HL-60 (cell line): ENCODE results near the gene LINC01488.

ENCODE experiments used
- DNase-seq, 2 experiments: peaks; one replicate each; pipeline ENCODE4 v3.0.0-alpha.2; 2010 to 2020; ENCODE audit warnings: low read depth in 1 of 2, low spot score in 1 of 2
- H3K27ac ChIP-seq: fragments of 250-450 bp; sonication (Bioruptor Pico); replicated peaks from 2 replicates; pipeline ENCODE4 v1.5.1; 2020; ENCODE audit warnings: mild to moderate bottlenecking, moderate library complexity
- H3K27me3 ChIP-seq: fragments of 250-450 bp; sonication (Bioruptor Pico); 2 replicates; pipeline ENCODE4 v1.5.1; 2021; ENCODE audit warnings: mild to moderate bottlenecking, moderate library complexity; ENCODE audit not compliant: insufficient read depth, poor library complexity, severe bottlenecking
- H3K4me3 ChIP-seq: replicated peaks from 2 replicates; pipeline ENCODE4 v1.5.1; 2011; ENCODE audit warnings: mild to moderate bottlenecking, control low read depth, low read length; ENCODE audit not compliant: insufficient read depth
- CTCF ChIP-seq: IDR thresholded peaks from one replicate; pipeline ENCODE4 v1.5.1; 2011; ENCODE audit warnings: low read length, control low read depth, inconsistent platforms; ENCODE audit not compliant: insufficient read depth
- GABPA ChIP-seq: IDR thresholded peaks from 2 replicates; pipeline ENCODE4 v1.6.1; 2012; ENCODE audit warnings: low read depth
- POLR2AphosphoS5 ChIP-seq: IDR thresholded peaks from 2 replicates; pipeline ENCODE4 v1.6.1; 2012; ENCODE audit warnings: low read depth
- SPI1 ChIP-seq: IDR thresholded peaks from 2 replicates; pipeline ENCODE4 v1.6.1; 2012; ENCODE audit warnings: low read depth, mild to moderate bottlenecking, borderline replicate concordance
- TF ChIP-seq, protein P1 (sequence below): IDR thresholded peaks from 2 replicates; pipeline ENCODE4 v1.6.1; 2012; ENCODE audit warnings: low read depth; ENCODE audit not compliant: insufficient replicate concordance

LINC01488 gene

GRCh38 chr11:69512790-69513189, 31.3 kb downstream of the LINC01488 start:
- Histone ChIP-seq H3K27me3 (no peaks in the 10 kb centered on the region), H3K27ac (no peak overlapping the region), H3K4me3 (no peak overlapping the region)
- no peak for DNase-seq
- no peak for TF ChIP-seq CTCF
- TF ChIP-seq POLR2AphosphoS5, result no peak
- TF ChIP-seq, protein P1, sequence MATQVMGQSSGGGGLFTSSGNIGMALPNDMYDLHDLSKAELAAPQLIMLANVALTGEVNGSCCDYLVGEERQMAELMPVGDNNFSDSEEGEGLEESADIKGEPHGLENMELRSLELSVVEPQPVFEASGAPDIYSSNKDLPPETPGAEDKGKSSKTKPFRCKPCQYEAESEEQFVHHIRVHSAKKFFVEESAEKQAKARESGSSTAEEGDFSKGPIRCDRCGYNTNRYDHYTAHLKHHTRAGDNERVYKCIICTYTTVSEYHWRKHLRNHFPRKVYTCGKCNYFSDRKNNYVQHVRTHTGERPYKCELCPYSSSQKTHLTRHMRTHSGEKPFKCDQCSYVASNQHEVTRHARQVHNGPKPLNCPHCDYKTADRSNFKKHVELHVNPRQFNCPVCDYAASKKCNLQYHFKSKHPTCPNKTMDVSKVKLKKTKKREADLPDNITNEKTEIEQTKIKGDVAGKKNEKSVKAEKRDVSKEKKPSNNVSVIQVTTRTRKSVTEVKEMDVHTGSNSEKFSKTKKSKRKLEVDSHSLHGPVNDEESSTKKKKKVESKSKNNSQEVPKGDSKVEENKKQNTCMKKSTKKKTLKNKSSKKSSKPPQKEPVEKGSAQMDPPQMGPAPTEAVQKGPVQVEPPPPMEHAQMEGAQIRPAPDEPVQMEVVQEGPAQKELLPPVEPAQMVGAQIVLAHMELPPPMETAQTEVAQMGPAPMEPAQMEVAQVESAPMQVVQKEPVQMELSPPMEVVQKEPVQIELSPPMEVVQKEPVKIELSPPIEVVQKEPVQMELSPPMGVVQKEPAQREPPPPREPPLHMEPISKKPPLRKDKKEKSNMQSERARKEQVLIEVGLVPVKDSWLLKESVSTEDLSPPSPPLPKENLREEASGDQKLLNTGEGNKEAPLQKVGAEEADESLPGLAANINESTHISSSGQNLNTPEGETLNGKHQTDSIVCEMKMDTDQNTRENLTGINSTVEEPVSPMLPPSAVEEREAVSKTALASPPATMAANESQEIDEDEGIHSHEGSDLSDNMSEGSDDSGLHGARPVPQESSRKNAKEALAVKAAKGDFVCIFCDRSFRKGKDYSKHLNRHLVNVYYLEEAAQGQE, result no peak
- TF ChIP-seq GABPA, result no peak
- no peak for TF ChIP-seq SPI1

DNA sequence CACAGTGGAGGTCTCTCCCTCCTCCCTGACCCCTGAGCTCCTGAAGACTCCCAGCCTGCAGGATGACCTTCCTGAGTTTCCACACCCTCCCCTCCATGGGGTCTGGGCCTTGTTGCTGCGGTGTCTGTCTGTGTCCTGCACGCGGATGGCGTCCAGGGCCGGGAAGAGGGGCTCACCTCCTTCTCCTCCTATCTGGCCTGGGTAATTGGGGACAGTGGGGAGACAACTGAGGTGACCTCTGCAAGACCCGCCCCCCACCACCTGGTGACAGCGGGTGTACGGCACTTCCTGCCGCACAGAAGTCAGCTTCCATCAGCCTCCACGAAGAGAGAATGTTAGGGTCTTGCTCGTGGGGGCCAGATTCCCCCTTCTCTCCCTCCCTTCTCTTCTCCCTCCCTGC, 31.7 kb downstream of the LINC01488 start:
- DNase-seq, result no peak
- no peak for TF ChIP-seq POLR2AphosphoS5
- no peak for TF ChIP-seq CTCF
- no peak for TF ChIP-seq GABPA
- Histone ChIP-seq H3K27me3 (no peaks in the 10 kb centered on the region), H3K4me3 (no peak overlapping the region), H3K27ac (no peak overlapping the region)

- Histone ChIP-seq H3K27me3 (no peaks in the 10 kb centered on the region), H3K4me3 (no peak overlapping the region), H3K27ac (no peak overlapping the region)
- DNase-seq, result no peak
- no peak for TF ChIP-seq GABPA
- no peak for TF ChIP-seq CTCF
- TF ChIP-seq, protein P1, result no peak
- no peak for TF ChIP-seq SPI1
- TF ChIP-seq POLR2AphosphoS5, result no peak
Measured at GRCh38 chr11:69513663-69514224, 32.3 kb downstream of the LINC01488 start.

DNA sequence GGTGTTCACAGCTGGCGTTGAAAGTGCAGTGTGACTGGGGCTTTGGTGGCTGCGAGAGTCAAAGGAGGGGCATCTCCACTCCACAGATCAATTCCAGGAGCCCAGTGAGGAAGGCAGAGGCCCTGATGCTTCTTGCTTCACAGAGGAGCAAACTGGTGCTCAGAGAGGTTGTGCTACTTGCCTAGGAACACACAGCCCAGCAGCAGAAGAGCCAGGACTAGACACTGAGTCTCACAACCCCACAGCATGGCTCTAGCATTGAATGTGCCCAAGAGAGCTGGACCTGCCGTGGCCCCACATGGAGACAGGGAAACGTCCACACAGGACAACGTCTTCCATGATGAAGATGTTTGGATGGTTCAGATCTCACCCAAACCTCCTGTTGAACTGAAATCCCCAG, 33.3 kb downstream of the LINC01488 start:
- DNase-seq, result no peak
- H3K27ac ChIP-seq, result no peak overlapping the region
- H3K4me3 ChIP-seq, result no peak overlapping the region
- no peaks in the 10 kb centered on the region for H3K27me3 ChIP-seq
- TF ChIP-seq, protein P1, result no peak
- TF ChIP-seq GABPA (no peak), CTCF (no peak), SPI1 (no peak)
